ENCODE data around the gene OR4M1.
"Not testable (repeated sequence)": the region's sequence is repeated elsewhere in the genome, so short reads cannot be mapped to it uniquely, and the experiment has no call there.

OR4M1 gene

DNA sequence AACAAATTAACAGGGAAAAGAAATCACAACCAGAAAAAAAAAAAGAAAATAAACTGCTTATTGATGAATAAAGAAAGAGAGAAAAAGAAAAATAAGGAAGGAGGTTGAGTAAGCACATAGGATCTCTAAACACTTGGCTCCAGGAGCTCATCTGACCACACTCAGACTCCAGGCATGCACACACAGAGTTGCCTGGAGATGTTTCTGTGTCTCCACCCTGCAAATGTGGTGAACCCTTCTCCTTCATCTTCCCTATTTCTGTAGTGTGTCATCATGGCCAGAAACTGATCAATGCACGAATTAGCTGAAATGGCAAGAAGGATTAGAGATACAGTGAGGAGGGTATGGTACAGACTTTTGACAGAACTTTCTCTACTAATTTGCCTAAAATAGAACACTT is 50.5 kb downstream of the OR4M1 start:
- FAIRE-seq = no peak

DNA sequence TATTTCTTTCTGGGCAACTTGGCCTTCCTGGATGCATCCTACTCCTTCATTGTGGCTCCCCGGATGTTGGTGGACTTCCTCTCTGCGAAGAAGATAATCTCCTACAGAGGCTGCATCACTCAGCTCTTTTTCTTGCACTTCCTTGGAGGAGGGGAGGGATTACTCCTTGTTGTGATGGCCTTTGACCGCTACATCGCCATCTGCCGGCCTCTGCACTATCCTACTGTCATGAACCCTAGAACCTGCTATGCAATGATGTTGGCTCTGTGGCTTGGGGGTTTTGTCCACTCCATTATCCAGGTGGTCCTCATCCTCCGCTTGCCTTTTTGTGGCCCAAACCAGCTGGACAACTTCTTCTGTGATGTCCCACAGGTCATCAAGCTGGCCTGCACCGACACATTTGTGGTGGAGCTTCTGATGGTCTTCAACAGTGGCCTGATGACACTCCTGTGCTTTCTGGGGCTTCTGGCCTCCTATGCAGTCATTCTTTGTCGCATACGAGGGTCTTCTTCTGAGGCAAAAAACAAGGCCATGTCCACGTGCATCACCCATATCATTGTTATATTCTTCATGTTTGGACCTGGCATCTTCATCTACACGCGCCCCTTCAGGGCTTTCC is 54.4 kb downstream of the OR4M1 start:
- FAIRE-seq = not testable (repeated sequence)

DNA sequence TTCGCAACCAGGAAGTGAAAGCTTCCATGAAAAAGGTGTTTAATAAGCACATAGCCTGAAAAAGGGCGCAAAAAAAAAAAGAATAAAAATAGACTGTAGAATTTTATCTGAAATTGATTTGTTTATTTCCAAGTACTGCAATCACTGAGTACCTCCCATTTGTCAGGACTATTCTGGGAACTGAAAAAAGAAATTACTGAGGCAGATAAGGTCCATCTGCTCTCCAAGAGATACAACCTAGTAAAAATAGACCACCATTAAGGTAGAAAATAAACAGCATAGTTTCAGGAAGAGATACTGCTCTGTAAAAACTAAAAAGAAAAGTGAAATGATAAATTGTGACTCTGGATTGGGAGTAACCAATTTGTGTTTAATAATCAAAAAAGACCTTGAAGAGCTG is 55.0 kb downstream of the OR4M1 start:
- no peak for FAIRE-seq

Data from endometrium (tissue), 2 donors.